RWPE1 (cell line): ENCODE measurements around the gene SVEP1.
"Not testable (repeated sequence)": the region's sequence is repeated elsewhere in the genome, so short reads cannot be mapped to it uniquely, and the experiment has no call there.

Experiments used
- CTCF ChIA-PET: fragments of 350-600 bp; sonication (Branson Sonifier 250); formaldehyde crosslinking; extraction: SDS; loops from one replicate; lab custom pipeline; 2021; lab: Yijun Ruan, JAX
- POLR2A ChIA-PET: fragments of 400-600 bp; formaldehyde crosslinking; extraction: SDS; loops from one replicate; lab custom pipeline; 2020; ENCODE audit warnings: antibody characterized with exemption; ENCODE audit not compliant: low non-redundant PET; lab: Yijun Ruan, JAX
- DNase-seq: peaks from one replicate; pipeline ENCODE4 v3.0.0; 2012; ENCODE audit warnings: low spot score
- H3K27ac ChIP-seq: fragments of 450-650 bp; 2 replicates; pipeline ENCODE4 v1.5.1; 2017
- TF ChIP-seq, protein P1 (sequence below): fragments of 450-650 bp; conservative IDR thresholded peaks from 2 replicates; pipeline ENCODE4 v1.5.1; 2017; ENCODE audit warnings: low read depth, mild to moderate bottlenecking

SVEP1 gene

DNA sequence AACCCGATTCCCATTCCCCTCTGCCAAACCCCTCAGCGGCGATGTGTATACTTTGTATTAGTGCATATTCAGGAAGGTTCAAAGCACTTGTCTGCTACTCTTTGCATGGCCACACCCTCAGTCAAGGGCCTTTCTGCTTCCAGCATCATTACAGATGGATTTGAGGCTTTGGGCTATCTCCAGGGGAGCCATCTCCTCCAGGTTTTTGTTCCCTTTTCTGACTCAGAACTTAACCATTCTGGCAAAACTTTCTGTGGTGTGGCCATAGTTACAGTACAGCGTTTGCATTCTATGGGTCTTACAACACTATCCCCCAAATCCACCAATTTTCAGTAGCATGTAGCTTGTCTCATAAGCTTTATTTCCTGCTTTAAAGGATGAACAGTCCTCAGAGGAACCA lies 36.0 kb upstream of the SVEP1 start:
- H3K27ac ChIP-seq = no peak overlapping the region
- TF ChIP-seq, protein P1, sequence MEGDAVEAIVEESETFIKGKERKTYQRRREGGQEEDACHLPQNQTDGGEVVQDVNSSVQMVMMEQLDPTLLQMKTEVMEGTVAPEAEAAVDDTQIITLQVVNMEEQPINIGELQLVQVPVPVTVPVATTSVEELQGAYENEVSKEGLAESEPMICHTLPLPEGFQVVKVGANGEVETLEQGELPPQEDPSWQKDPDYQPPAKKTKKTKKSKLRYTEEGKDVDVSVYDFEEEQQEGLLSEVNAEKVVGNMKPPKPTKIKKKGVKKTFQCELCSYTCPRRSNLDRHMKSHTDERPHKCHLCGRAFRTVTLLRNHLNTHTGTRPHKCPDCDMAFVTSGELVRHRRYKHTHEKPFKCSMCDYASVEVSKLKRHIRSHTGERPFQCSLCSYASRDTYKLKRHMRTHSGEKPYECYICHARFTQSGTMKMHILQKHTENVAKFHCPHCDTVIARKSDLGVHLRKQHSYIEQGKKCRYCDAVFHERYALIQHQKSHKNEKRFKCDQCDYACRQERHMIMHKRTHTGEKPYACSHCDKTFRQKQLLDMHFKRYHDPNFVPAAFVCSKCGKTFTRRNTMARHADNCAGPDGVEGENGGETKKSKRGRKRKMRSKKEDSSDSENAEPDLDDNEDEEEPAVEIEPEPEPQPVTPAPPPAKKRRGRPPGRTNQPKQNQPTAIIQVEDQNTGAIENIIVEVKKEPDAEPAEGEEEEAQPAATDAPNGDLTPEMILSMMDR = no peak
- CTCF ChIA-PET = no interaction called here
- POLR2A ChIA-PET = no interaction called here
- DNase-seq = no peak

GRCh38 chr9:110614576-110614975 lies 35.0 kb upstream of the SVEP1 start:
- CTCF ChIA-PET, H3K27ac ChIP-seq, POLR2A ChIA-PET, DNase-seq: not testable (repeated sequence)

DNA sequence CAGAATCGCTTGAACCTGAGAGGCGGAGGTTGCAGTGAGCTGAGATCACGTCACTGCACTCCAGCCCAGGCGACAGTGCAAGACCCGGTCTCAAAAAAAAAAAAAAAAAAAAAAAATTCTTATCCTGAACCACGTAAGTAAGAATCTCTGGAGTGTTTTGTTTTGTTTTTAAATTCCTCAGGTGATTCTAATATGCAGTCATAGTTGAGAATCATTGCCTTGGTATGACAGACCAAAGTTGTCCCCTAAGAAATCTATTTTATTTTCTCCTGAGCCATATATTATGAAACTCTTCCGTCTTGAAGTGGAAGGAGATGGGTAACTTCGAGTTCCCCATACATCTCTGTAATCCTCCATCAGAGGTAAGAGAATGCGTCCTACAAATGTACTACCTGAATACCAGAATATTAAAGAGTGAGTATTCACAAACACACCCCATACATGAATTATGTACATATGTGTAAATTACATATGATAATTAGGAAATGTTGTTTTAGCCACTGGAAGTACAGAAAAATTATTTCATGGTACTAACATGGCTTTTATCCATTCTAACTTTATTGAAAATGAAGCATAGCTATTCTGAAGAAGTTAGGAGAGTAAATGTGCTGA lies 26.7 kb upstream of the SVEP1 start:
- no peak overlapping the region for H3K27ac ChIP-seq
- POLR2A ChIA-PET = no interaction called here
- DNase-seq = no peak
- CTCF ChIA-PET = interaction anchor here (1.1 kb wide), 1 partner anchor 17 kb away, joined by 3 read pairs; no protein-coding TSS in a partner anchor
- TF ChIP-seq, protein P1 = no peak

DNA sequence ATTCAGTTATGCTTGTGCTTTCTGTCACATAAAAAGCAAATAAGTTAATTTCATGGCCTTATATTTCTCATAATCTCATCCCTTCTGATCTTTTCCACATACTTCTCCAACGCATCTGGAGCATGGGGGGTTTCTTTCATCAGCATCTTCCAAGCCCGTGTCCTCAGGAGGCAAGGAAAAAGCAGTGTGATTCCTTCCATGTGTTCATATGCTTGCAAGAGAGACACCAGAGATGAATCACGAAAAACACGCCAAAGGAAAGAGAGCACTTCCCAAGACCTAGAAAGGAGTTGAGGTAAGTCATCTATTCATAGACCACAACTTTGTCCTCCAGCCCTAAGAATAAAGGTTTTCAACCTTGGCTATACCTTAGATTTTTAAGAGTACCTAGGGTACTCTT lies 26.0 kb upstream of the SVEP1 start:
- DNase-seq = no peak
- POLR2A ChIA-PET = no interaction called here

GRCh38 chr9:110604171-110604601 lies 24.6 kb upstream of the SVEP1 start:
- no peak for DNase-seq
- ChIA-PET CTCF (interaction anchor here (0.7 to 0.9 kb wide), 2 partner anchors 143 to 176 kb away, joined by 3 read pairs; no protein-coding TSS in a partner anchor), POLR2A (no interaction called here)
- H3K27ac ChIP-seq = no peak overlapping the region
- TF ChIP-seq, protein P1 = no peak

More for the DNA sequence above, 26.0 kb upstream of the SVEP1 start:
- CTCF ChIA-PET = no interaction called here
- no peak overlapping the region for H3K27ac ChIP-seq
- TF ChIP-seq, protein P1 = no peak

GRCh38 chr9:110602281-110602680 lies 22.7 kb upstream of the SVEP1 start:
- POLR2A ChIA-PET = interaction anchor here (0.5 kb wide), 1 partner anchor 346 kb away, joined by 4 read pairs; the partner anchor contains the start of gene TXN
- CTCF ChIA-PET = interaction anchor here (0.6 kb wide), 2 partner anchors 8 to 385 kb away, joined by 3 to 6 read pairs; no protein-coding TSS in a partner anchor
- peak; percentile 76 for DNase-seq
- TF ChIP-seq, protein P1 = no peak
- H3K27ac ChIP-seq = no peak overlapping the region

DNA sequence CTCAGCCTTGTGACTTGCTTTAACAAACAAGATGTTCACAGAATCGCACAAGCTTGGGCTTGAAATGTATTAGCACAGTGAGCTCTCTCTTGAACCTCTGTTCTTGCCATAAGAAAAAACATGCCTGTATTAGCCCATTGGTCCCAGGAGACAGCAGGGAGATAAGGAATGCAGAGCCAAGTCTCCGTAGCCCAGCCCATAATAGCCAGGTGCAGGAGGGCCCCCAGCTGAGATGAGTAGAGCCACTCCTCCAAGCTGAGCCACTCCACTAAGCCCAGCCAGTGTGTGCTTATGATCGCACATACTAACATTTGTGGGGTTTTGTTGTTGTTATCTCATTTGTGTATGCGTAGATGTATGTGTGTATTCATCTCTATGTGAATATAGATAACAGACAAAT lies 21.6 kb upstream of the SVEP1 start:
- no peak for DNase-seq
- TF ChIP-seq, protein P1 = no peak
- POLR2A ChIA-PET = no interaction called here
- no peak overlapping the region for H3K27ac ChIP-seq
- CTCF ChIA-PET = interaction anchor here (0.7 to 0.8 kb wide), 3 partner anchors 28 to 906 kb away, joined by 4 to 5 read pairs (median 4); no protein-coding TSS in a partner anchor
